BJ (cell line): ENCODE data around the gene LIN37. TPM values are rescaled to one million over a fixed set of nuclear protein-coding genes. Genes with fewer than 3 reads are reported as not detected.

Experiments
- CTCF ChIA-PET: fragments of 350-600 bp; formaldehyde crosslinking; extraction: SDS; loops from one replicate; lab custom pipeline; 2021; ENCODE audit warnings: antibody characterized with exemption, inconsistent platforms; lab: Yijun Ruan, JAX
- POLR2A ChIA-PET: fragments of 300-600 bp; sonication (Branson Sonifier 250); formaldehyde crosslinking; extraction: SDS; loops from one replicate; lab custom pipeline; 2021; ENCODE audit warnings: antibody characterized with exemption; lab: Charles Lee
- DNase-seq: peaks from one replicate; pipeline ENCODE4 v3.0.0-alpha.2; 2011; ENCODE audit warnings: low read depth
- H3K27me3 ChIP-seq: 2 replicates; pipeline ENCODE4 v1.6.0; 2011; ENCODE audit warnings: low read length; ENCODE audit not compliant: control insufficient read depth, insufficient read depth
- H3K36me3 ChIP-seq: 2 replicates; pipeline ENCODE4 v1.5.1; 2011; ENCODE audit warnings: low read length; ENCODE audit not compliant: control insufficient read depth, insufficient read depth
- H3K4me3 ChIP-seq: 2 replicates; pipeline ENCODE4 v1.5.1; 2011; ENCODE audit warnings: low read depth, mild to moderate bottlenecking, control low read depth, low read length
- CTCF ChIP-seq: IDR thresholded peaks from 2 replicates; pipeline ENCODE4 v1.5.1; 2011; ENCODE audit warnings: low read depth, mild to moderate bottlenecking, control low read depth, inconsistent platforms, low read length, moderate library complexity; ENCODE audit not compliant: insufficient read depth
- polyA plus RNA-seq: library from polyadenylated mRNA; depleted of rRNA; stranded (reverse); fragments of >200 nt; gene quantifications from 2 replicates; pipeline ENCODE4 v1.2.3, GENCODE V29; 2011

LIN37 gene
- polyA plus RNA-seq, 1 experiment, result 15.0 TPM

- no peak for DNase-seq
- POLR2A ChIA-PET, result no interaction called here
- Histone ChIP-seq H3K4me3 (no peak overlapping the region), H3K27me3 (no peaks in the 10 kb centered on the region), H3K36me3 (peaks cover 75% of the 10 kb centered on the region)
- CTCF ChIA-PET, result interaction anchor here (0.8 kb wide), 1 partner anchor 12 kb away, joined by 3 read pairs; no protein-coding TSS in a partner anchor
- TF ChIP-seq CTCF, result no peak
Measured at GRCh38 chr19:35727956-35728706, 20.2 kb upstream of the LIN37 start.

GRCh38 chr19:35729021-35729420, 19.4 kb upstream of the LIN37 start:
- Histone ChIP-seq H3K36me3 (peaks cover 72% of the 10 kb centered on the region), H3K27me3 (no peaks in the 10 kb centered on the region), H3K4me3 (no peak overlapping the region)
- DNase-seq, result no peak
- no peak for TF ChIP-seq CTCF
- CTCF ChIA-PET, result no interaction called here
- POLR2A ChIA-PET, result no interaction called here

GRCh38 chr19:35729763-35730162, 18.6 kb upstream of the LIN37 start:
- no peak for TF ChIP-seq CTCF
- Histone ChIP-seq H3K36me3 (peaks cover 71% of the 10 kb centered on the region), H3K27me3 (no peaks in the 10 kb centered on the region), H3K4me3 (no peak overlapping the region)
- POLR2A ChIA-PET, result no interaction called here
- CTCF ChIA-PET, result no interaction called here
- no peak for DNase-seq

GRCh38 chr19:35730326-35730725, 18.1 kb upstream of the LIN37 start:
- ChIA-PET CTCF (interaction anchor here (0.6 kb wide), 1 partner anchor 213 kb away, joined by 3 read pairs; no protein-coding TSS in a partner anchor), POLR2A (no interaction called here)
- no peak overlapping the region for H3K4me3 ChIP-seq
- H3K27me3 ChIP-seq, result no peaks in the 10 kb centered on the region
- DNase-seq, result no peak
- TF ChIP-seq CTCF, result no peak
- peaks cover 71% of the 10 kb centered on the region for H3K36me3 ChIP-seq

GRCh38 chr19:35731353-35731752, 17.0 kb upstream of the LIN37 start:
- DNase-seq, result no peak
- Histone ChIP-seq H3K4me3 (no peak overlapping the region), H3K36me3 (peaks cover 66% of the 10 kb centered on the region), H3K27me3 (no peaks in the 10 kb centered on the region)
- TF ChIP-seq CTCF, result no peak
- POLR2A ChIA-PET, result no interaction called here
- CTCF ChIA-PET, result interaction anchor here (1.2 kb wide), 1 partner anchor 9 kb away, joined by 3 read pairs; no protein-coding TSS in a partner anchor
